GM13977 (cell line): ENCODE measurements around the gene SETBP1.

Experiments
- DNase-seq: peaks from one replicate; pipeline ENCODE4 v3.0.0; 2012; ENCODE audit warnings: low spot score
- in situ Hi-C: fragments of 300-500 bp; cut with MboI; formaldehyde crosslinking; loops from one replicate; pipeline ENCODE4 v1.12.0; 2022; ENCODE audit warnings: low sequenced_read_pairs, low pct_unique_long_range_greater_than_20kb, mixed read lengths, inconsistent platforms; ENCODE audit not compliant: unreplicated experiment
- TF ChIP-seq, protein P1 (sequence below): IDR thresholded peaks from 2 replicates; pipeline ENCODE4 v1.5.1; 2012; ENCODE audit warnings: mild to moderate bottlenecking, control low read depth; ENCODE audit not compliant: insufficient read depth; ENCODE audit errors: extremely low read depth, missing control alignments

SETBP1 gene

DNA sequence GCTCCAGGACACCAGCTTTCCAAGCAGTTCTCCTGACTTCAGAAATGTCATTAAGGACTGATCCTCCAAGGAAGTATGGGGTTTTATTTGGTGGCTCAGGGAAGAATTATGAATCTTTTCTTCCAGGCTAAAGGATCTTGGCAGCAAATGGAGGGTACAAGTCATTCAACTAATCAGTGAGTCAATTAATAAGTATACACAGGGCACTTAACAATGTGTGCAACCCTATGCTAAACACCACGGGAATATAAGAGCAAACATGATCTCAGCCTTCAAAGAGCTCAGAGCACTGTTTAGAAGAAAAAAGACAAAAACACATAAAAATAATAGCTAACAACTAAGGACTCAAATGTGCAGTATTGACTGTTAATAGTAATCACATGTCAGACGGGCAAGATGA, 234.5 kb downstream of the SETBP1 start:
- in situ Hi-C loops = no loop called here
- no peak for DNase-seq

DNA sequence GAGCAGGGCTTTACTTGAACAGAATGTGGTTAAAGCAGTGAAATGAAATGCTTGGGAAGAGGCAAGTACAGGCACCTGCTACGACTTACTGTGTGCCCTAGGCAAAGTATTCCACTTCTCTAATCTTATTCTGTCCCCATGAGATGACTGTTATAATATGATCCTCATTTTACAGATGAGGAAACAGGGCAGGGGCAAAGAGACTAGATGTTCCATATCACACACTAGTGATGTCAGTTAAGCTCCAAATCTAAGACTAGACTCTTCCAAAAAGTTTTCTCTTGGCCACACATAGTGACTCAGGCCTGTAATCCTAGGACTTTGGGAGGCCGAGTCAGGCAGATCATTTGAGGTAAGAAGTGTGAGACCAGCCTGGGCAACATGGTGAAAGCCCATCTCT, 235.0 kb downstream of the SETBP1 start:
- no peak for DNase-seq
- in situ Hi-C loops = no loop called here
- TF ChIP-seq, protein P1, sequence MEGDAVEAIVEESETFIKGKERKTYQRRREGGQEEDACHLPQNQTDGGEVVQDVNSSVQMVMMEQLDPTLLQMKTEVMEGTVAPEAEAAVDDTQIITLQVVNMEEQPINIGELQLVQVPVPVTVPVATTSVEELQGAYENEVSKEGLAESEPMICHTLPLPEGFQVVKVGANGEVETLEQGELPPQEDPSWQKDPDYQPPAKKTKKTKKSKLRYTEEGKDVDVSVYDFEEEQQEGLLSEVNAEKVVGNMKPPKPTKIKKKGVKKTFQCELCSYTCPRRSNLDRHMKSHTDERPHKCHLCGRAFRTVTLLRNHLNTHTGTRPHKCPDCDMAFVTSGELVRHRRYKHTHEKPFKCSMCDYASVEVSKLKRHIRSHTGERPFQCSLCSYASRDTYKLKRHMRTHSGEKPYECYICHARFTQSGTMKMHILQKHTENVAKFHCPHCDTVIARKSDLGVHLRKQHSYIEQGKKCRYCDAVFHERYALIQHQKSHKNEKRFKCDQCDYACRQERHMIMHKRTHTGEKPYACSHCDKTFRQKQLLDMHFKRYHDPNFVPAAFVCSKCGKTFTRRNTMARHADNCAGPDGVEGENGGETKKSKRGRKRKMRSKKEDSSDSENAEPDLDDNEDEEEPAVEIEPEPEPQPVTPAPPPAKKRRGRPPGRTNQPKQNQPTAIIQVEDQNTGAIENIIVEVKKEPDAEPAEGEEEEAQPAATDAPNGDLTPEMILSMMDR = no peak

More for the DNA sequence above, 234.5 kb downstream of the SETBP1 start:
- TF ChIP-seq, protein P1 = no peak

DNA sequence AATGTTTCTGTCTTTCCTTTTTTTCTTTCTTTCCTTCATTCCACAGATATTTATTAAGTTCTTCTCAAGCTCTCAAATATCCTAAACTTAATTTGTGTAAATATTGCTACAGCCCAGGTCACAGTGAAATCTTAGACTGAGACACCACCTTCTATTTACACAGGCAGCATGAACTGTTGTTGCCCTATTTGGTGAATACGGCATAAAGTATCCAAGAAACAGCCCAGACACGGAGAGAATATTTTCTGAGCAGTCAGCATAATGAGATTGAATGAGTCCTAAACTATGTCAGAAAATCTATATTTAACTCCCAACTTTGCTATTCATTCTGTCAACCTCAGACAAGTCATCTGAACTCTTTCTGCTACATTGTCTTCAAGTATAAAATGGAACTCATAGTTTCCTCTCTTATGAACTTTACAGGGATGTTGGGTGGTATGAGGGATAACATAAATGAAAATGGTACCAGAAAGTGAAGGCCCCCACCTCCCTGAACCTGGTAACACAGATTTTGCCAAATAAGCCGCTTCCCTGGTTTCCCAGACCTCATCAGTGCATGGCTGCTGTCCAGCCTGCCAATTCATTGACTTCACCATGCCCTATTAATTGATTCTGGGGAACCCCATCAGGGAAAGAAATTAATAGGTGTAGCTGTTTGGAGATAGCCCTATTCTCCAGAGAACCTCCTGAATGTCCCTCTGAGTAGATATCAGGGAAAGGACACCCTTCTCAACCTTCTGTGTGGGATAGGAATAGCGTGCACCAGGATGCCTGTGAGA, 235.9 kb downstream of the SETBP1 start:
- TF ChIP-seq, protein P1 = no peak
- in situ Hi-C loops = no loop called here
- DNase-seq = no peak

DNA sequence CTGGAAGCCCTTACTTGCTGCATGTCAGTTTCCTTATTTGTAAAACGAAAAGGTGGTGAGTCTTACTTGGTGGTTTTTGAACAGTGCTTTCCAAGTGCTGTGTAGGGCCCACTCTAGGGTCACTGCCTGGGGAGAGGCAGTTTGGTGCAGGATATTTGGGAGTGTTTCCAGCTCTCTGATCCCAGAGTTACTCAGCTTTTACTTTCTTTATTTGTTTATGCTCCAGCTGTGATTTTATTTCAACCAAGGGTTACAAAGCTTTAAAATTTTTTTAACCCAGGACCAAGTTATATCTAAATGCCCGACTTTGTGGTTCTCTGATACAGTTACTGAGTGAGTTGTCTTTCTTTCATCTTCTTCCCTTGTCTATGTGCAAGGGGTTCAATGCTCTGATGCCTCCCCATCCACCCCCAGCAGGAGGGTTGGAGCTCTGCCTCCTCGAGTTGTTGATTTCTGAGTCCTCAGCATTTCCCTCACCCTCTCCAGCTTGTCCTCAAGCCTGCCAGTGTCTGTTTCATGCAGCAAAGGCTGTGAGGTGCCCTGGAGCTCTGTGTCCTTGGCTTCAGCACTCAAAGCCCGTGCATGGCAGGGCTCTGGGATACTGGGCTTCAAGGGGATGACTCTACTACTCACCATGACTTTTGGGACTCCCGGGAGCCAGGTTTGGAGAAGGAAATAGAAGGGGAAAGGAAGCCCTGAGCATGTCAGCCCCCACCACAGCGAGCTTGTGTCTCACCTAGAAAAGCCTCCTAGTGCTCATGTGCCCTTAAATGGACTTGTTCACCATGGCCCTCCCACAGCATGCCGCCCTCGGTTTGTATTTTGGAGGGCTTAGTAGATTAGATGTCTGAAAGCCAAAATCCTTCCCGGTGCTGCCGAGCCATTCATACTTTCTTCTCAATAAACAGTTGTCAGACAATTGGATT, 236.8 kb downstream of the SETBP1 start:
- TF ChIP-seq, protein P1 = no peak
- in situ Hi-C loops = no loop called here
- no peak for DNase-seq

DNA sequence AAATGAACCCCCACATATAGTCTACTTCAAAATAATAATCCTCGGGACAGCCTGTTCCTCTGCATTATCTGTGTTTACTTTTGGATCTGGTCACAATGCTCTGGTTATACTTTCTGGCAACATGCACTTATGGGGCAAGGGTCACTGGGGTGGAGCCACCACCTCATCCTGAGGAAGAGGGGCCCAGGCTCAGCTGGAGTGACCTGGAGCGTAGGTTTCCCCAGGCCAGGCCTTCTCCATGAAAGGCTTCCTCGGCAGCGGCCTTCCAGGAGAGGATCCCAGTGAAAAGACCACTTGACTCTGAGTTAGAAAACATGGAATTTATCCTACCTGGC, 237.4 kb downstream of the SETBP1 start:
- TF ChIP-seq, protein P1 = no peak
- DNase-seq = no peak
- in situ Hi-C loops = no loop called here

DNA sequence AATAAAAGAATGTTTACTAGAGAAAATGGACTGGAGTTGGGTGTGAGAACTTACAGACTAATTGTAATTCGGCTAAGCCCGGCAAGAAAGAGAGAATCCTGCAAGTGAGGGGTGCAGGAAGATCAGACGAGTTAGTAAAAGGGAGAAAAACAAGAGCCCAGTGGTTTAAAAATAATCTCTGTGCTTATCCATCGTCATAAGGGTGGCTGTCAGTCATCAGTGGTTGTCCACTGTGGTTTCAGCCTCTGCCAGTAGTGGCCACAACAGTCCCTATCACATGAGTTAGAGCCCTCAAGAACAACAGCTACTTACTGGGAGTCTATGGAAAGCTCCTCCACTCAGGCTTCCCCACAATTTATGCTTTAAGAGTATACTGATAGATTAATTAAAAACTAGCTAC, 239.8 kb downstream of the SETBP1 start:
- no peak for DNase-seq
- in situ Hi-C loops = no loop called here
- TF ChIP-seq, protein P1 = no peak
